Activated CD4-positive, alpha-beta T cell treated with anti-CD3 and anti-CD28 coated beads, Interleukin-2, amount 50 U/mL, for 48 hours (primary cell): Measurements from ENCODE around the gene IFNA7.
"Not testable (repeated sequence)": the region's sequence is repeated elsewhere in the genome, so short reads cannot be mapped to it uniquely, and the experiment has no call there.

Source experiments
- DNase-seq, 2 experiments: peaks; one replicate each; pipeline ENCODE4 v3.0.0-alpha.2; 2020

IFNA7 gene

DNA sequence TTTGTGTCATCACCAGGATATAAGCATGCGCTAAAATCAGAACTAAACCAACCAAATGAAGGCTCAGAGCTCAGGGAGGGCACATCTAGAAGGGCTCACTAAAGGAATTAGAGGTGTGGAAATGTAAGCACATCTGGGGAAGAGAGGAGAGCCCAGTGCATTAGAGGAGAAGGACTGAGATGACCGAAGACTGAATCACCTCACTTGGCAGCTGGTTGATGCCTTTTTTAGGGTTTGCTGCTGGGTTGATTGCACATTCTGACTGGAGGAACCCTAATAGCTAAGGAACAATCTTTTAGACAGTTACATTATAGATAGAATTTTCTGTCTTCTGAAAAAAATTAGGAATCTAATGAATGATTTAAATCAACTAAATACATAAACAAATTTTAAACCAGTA lies 27.3 kb downstream of the IFNA7 start:
- DNase-seq = no peak

DNA sequence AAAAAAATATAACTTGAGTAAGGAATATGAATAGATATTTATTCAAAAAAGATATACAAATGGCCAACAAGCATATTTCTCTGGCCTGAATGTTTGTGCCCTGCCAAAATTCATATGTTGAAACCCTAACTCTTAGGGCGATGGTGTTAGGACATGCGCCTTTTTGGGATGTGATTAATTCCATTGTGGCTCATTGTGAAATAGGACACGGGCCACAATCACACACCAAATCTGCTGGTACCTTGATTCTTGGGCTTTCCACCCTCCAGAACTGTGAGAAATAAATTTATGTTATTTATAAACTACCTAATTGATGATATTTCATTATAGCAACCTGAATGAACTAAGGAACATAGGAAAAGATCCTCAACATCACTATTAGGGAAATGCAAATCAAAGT lies 29.8 kb downstream of the IFNA7 start:
- DNase-seq = no peak

DNA sequence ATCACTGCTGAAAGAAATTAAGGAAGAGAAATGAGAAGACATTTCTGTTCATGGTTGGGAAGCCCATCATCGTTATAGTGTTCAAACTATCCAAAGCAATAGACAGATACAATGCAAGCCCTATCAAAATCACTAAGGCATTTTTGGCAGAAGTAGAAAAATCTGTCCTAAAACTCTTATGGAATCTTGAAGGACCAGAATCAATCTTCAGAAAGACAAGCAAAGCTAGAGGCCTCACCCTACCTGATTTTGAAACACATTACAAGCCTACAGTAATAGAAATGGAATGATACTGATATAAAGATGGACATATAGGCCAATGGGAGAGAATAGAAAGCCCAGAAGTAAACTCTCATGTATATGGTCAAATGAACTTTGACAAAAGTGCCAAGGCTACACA lies 30.7 kb downstream of the IFNA7 start:
- no peak for DNase-seq

DNA sequence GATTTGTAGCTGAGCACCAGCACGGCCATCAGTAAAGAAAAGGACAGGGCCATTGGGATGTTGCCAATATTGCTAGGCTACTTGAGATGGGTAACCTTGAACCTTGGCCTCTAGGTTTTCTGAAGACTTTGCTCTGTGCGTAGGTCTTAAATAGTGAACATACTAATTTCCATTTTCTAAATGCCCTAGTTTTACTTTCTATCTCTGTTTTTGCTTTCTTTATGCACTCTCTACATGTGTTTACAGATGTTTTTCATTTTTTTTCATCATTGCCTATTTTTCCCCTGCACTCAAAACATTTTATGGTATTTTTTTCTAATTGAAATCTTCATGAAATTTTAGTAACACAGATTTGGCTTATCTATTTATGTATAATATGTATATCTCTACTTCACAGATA lies 35.4 kb downstream of the IFNA7 start, which contains the start of gene IFNA21:
TSS of gene IFNA21 (minus strand) at position 101 of the 400 bp plus-strand sequence. CDS start at position 53, 48 bp downstream.
- not testable (repeated sequence) for DNase-seq

DNA sequence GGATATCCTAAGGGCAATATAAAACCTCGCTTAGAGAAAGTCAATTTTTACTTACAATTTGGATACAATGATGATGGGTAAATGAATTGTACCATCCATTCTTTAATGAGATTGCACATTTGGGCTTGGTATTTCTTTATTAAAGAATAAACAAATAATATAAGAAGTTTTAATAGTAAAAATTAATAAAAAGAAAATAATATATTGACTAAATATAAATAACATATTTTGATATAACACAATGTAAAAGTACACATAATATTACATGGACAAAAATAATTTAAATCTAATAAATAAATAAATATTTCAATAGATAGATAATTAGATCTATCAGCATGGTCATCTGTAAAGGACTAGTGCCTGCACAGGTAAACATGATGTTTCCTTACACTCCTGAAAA lies 36.5 kb downstream of the IFNA7 start:
- no peak for DNase-seq

DNA sequence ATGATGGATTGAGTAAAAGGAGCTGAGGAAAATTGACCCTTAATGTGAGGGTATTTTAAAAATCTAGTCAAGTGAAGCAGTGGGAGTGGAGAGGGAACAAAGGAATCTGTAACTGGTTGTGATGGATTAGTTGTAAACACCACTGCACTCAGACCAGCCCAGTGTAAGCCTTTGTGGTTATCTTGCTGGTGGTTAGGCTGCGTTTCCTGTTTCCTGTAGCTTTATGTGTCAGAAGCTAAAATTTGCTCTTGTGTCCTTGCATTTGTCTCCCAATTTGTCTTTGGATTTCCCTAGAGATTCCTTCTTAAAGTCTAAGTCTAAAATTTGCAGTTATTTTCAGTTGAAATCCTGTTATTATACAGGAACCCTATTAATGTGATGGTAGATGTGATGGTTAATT lies 41.8 kb downstream of the IFNA7 start:
- peak in 1 of 2 experiments; percentile 10 for DNase-seq

DNA sequence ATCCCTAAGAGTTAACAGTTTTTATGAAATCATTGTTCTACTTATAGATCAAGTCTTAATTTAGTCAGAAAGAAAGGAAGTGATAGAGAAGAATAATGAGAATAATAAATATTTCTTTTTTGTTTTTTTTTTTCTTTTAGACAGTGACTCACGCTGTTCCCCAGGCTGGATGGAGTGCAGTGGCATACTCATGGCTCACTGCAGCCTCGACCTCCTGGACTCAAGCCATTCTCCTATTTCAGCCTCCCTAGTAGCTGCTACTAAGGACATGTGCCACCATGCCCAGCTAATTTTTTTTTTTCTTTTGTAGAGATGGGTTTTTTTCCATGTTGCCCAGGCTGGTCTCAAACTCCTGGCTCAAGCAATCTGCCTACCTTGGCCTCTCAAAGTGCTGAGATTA lies 46.5 kb downstream of the IFNA7 start:
- DNase-seq = no peak

DNA sequence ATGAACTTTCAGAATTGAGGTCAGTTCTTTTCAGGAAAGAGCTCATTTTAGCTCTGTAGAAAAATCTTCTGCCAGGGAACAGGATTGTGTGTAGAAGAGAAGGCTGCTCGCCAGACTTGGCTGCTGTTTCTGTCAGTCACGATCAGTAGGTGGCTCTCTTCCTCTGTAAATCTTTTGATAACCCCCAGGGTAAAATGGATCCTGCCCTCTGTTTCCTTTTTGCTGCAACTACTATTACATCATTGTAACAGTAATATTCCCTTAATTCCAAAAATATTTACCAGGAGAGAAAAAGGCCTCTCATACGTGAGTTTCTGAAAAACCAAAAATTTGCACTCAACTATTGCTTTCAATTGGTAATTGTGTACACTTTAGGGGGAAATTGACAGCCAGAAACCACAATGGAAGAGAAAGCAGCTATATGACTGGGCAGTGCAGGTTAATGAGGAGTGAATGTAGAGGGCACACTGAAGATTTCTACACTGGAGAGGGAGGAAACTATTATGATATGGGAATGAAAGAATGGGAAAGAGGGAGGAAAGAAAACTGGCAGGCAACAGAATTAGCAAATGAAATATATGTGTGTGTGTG lies 47.9 kb downstream of the IFNA7 start:
- DNase-seq = no peak

DNA sequence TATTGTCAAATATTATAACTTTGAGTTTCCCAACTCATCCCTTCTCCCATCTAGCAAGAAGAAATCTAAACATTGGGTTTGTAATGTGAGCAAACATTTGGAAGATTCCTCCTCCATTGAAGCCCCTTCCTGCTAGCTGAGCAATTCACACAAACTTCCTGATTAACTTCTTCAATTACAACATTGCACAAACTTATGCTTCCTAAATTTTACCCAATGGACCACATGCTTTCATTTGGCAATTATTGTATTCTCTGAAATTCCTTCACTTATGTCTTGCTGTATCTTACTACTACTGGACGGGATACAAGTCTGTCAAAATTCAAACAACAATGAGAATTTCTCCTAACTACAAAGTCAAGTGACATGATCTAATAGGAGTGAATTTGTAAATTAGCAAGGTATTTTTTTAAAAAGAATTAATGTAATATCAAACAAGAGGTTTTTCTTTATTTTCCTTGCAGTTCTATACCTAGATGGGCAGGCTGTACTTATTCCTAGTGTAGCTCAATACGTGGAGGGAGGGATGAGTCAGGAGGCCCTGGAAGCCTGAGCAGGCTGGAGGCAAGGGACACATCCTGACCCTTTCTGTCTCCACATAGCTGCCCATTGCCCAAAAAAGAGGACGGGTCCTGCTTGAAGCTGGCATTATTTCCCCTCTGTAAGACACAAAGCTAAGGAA lies 48.5 kb downstream of the IFNA7 start:
- no peak for DNase-seq
